ENCODE results near the gene SERPINA3. TPM values are rescaled to one million over a fixed set of nuclear protein-coding genes. Genes with fewer than 3 reads are reported as not detected.

Gene SERPINA3
- total and polyA plus RNA-seq, 2 donors (not counting 1 experiment from before 2014, with no cell fraction given) = 0.47 to 0.50 TPM

GRCh38 chr14:94568186-94568585, 44.0 kb upstream of the SERPINA3 start:
- DNase-seq (ENCODE audit: low read depth in 2 of 2) = no peak
- Histone ChIP-seq H3K27ac (ENCODE audit: insufficient read depth, low read length) (no peak overlapping the region), H3K4me2 (ENCODE audit: extremely low read depth, insufficient read depth, low read length) (no peak overlapping the region), H3K27me3 (ENCODE audit: control insufficient read depth, insufficient read depth, low read length) (no peaks in the 10 kb centered on the region), H3K79me2 (ENCODE audit: control insufficient read depth, insufficient read depth, low read length) (no peaks in the 10 kb centered on the region), H3K9me3 (ENCODE audit: control insufficient read depth, insufficient read depth, low read depth, low read length) (no peaks in the 10 kb centered on the region), H3K4me1 (ENCODE audit: control insufficient read depth, extremely low read depth, insufficient read depth, low read length) (no peaks in the 10 kb centered on the region), H3K36me3 (ENCODE audit: control insufficient read depth, insufficient read depth, low read length) (no peaks in the 10 kb centered on the region), H3K9ac (ENCODE audit: insufficient read depth, low read length) (no peak overlapping the region), H4K20me1 (ENCODE audit: control insufficient read depth, extremely low read depth, insufficient read depth, low read length) (no peaks in the 10 kb centered on the region), H3K4me3 (replicated peaks in 1 of 4; ENCODE audit: control extremely low read depth in 1 of 4, insufficient read depth in 1 of 4, low read depth in 3 of 4, low read length in 4 of 4) (no peak overlapping the region), H2AFZ (ENCODE audit: low read length) (no peak overlapping the region)
- TF ChIP-seq EZH2 (IDR thresholded peaks at IDR 0.05; ENCODE audit: low read length, missing control alignments) (no peak), CTCF (conservative IDR thresholded peaks at IDR 0.05 in 1 of 2, IDR thresholded peaks at IDR 0.05 in 1 of 2; ENCODE audit: low read depth in 1 of 2, low read length in 2 of 2) (no peak)

GRCh38 chr14:94569381-94570001, 42.7 kb upstream of the SERPINA3 start:
- Histone ChIP-seq H3K79me2 (ENCODE audit: control insufficient read depth, insufficient read depth, low read length) (no peaks in the 10 kb centered on the region), H3K4me1 (ENCODE audit: control insufficient read depth, extremely low read depth, insufficient read depth, low read length) (no peaks in the 10 kb centered on the region), H3K9me3 (ENCODE audit: control insufficient read depth, insufficient read depth, low read depth, low read length) (no peaks in the 10 kb centered on the region), H3K4me2 (ENCODE audit: extremely low read depth, insufficient read depth, low read length) (no peak overlapping the region), H2AFZ (ENCODE audit: low read length) (no peak overlapping the region), H3K36me3 (ENCODE audit: control insufficient read depth, insufficient read depth, low read length) (no peaks in the 10 kb centered on the region), H4K20me1 (ENCODE audit: control insufficient read depth, extremely low read depth, insufficient read depth, low read length) (no peaks in the 10 kb centered on the region), H3K27ac (ENCODE audit: insufficient read depth, low read length) (no peak overlapping the region), H3K4me3 (replicated peaks in 1 of 4; ENCODE audit: control extremely low read depth in 1 of 4, insufficient read depth in 1 of 4, low read depth in 3 of 4, low read length in 4 of 4) (no peak overlapping the region), H3K27me3 (ENCODE audit: control insufficient read depth, insufficient read depth, low read length) (no peaks in the 10 kb centered on the region), H3K9ac (ENCODE audit: insufficient read depth, low read length) (no peak overlapping the region)
- TF ChIP-seq EZH2 (IDR thresholded peaks at IDR 0.05; ENCODE audit: low read length, missing control alignments) (no peak), CTCF (conservative IDR thresholded peaks at IDR 0.05 in 1 of 2, IDR thresholded peaks at IDR 0.05 in 1 of 2; ENCODE audit: low read depth in 1 of 2, low read length in 2 of 2) (no peak)
- DNase-seq (ENCODE audit: low read depth in 2 of 2) = no peak

GRCh38 chr14:94570002-94570400, 42.2 kb upstream of the SERPINA3 start:
- Histone ChIP-seq H3K4me2 (ENCODE audit: extremely low read depth, insufficient read depth, low read length) (no peak overlapping the region), H3K27ac (ENCODE audit: insufficient read depth, low read length) (no peak overlapping the region), H3K27me3 (ENCODE audit: control insufficient read depth, insufficient read depth, low read length) (no peaks in the 10 kb centered on the region), H4K20me1 (ENCODE audit: control insufficient read depth, extremely low read depth, insufficient read depth, low read length) (no peaks in the 10 kb centered on the region), H3K4me1 (ENCODE audit: control insufficient read depth, extremely low read depth, insufficient read depth, low read length) (no peaks in the 10 kb centered on the region), H3K79me2 (ENCODE audit: control insufficient read depth, insufficient read depth, low read length) (no peaks in the 10 kb centered on the region), H3K36me3 (ENCODE audit: control insufficient read depth, insufficient read depth, low read length) (no peaks in the 10 kb centered on the region), H2AFZ (ENCODE audit: low read length) (no peak overlapping the region), H3K9me3 (ENCODE audit: control insufficient read depth, insufficient read depth, low read depth, low read length) (no peaks in the 10 kb centered on the region), H3K9ac (ENCODE audit: insufficient read depth, low read length) (no peak overlapping the region), H3K4me3 (replicated peaks in 1 of 4; ENCODE audit: control extremely low read depth in 1 of 4, insufficient read depth in 1 of 4, low read depth in 3 of 4, low read length in 4 of 4) (no peak overlapping the region)
- DNase-seq (ENCODE audit: low read depth in 2 of 2) = no peak
- TF ChIP-seq EZH2 (IDR thresholded peaks at IDR 0.05; ENCODE audit: low read length, missing control alignments) (no peak), CTCF (conservative IDR thresholded peaks at IDR 0.05 in 1 of 2, IDR thresholded peaks at IDR 0.05 in 1 of 2; ENCODE audit: low read depth in 1 of 2, low read length in 2 of 2) (no peak)
